GM12864 (cell line): ENCODE data around the gene DUSP7.

Experiments
- DNase-seq: peaks from one replicate; pipeline ENCODE4 v3.0.0-alpha.2; 2011; ENCODE audit warnings: low read depth
- H3K4me3 ChIP-seq: 2 replicates; pipeline ENCODE4 v1.5.1; 2011; ENCODE audit warnings: mild to moderate bottlenecking, low read depth, low read length, control low read depth
- CTCF ChIP-seq: IDR thresholded peaks from 2 replicates; pipeline ENCODE4 v1.5.1; 2011; ENCODE audit warnings: low read depth, mild to moderate bottlenecking, moderate library complexity, low read length, control low read depth, inconsistent platforms; ENCODE audit errors: missing control alignments

DUSP7 gene

GRCh38 chr3:52056521-52056967 lies at the start of gene DUSP7:
Gene DUSP7 (minus strand): TSS chr3:52056571. CDS start chr3:52056366, 205 bp downstream.
- no peak for TF ChIP-seq CTCF
- DNase-seq, result no peak
- peak within 1 kb of the TSS; percentile 79 for H3K4me3 ChIP-seq

- H3K4me3 ChIP-seq, result no peak overlapping the region
- no peak for TF ChIP-seq CTCF
- DNase-seq, result no peak
Observed at GRCh38 chr3:52104684-52105640, 48.6 kb upstream of the DUSP7 start.

- DNase-seq, result no peak
- no peak for TF ChIP-seq CTCF
- no peak overlapping the region for H3K4me3 ChIP-seq
Observed at GRCh38 chr3:52102934-52103333, 46.6 kb upstream of the DUSP7 start.

- no peak overlapping the region for H3K4me3 ChIP-seq
- TF ChIP-seq CTCF, result no peak
- DNase-seq, result no peak
Observed at GRCh38 chr3:52099001-52099401, 42.6 kb upstream of the DUSP7 start.

- H3K4me3 ChIP-seq, result no peak overlapping the region
- DNase-seq, result no peak
Observed at GRCh38 chr3:52097851-52098507, 41.6 kb upstream of the DUSP7 start.

More at GRCh38 chr3:52097851-52098507, 41.6 kb upstream of the DUSP7 start:
- no peak for TF ChIP-seq CTCF
